GM12878 (cell line): Measurements from ENCODE around the gene LONP1. TPM values are rescaled to one million over a fixed set of nuclear protein-coding genes. Genes with fewer than 3 reads are reported as not detected.

Experiments
- CHD2 ChIP-seq: IDR thresholded peaks from 2 replicates; pipeline ENCODE4 v1.6.1; 2011; ENCODE audit warnings: low read depth, low read length, improper control_type of control experiment, borderline replicate concordance
- KDM1A ChIP-seq: fragments of 200-600 bp; sonication (generic); IDR thresholded peaks from 2 replicates; pipeline ENCODE4 v1.6.1; 2016; ENCODE audit warnings: borderline replicate concordance
- MTA2 ChIP-seq: fragments of 450-650 bp; IDR thresholded peaks from 2 replicates; pipeline ENCODE4 v1.6.1; 2016; ENCODE audit warnings: low read depth, mild to moderate bottlenecking, moderate library complexity
- NRF1 ChIP-seq: conservative IDR thresholded peaks from 2 replicates; pipeline ENCODE4 v1.6.1; 2011; ENCODE audit warnings: mild to moderate bottlenecking, low read depth, low read length, improper control_type of control experiment
- PAX5 ChIP-seq: IDR thresholded peaks from 2 replicates; pipeline ENCODE4 v1.6.1; 2011; ENCODE audit warnings: low read depth, low read length, borderline replicate concordance
- POU2F2 ChIP-seq: IDR thresholded peaks from 3 replicates; pipeline ENCODE4 v1.6.1; 2011; ENCODE audit warnings: low read depth, mild to moderate bottlenecking, low read length, borderline replicate concordance
- RCOR1 ChIP-seq: conservative IDR thresholded peaks from 2 replicates; pipeline ENCODE4 v1.6.1; 2012; ENCODE audit warnings: low read depth, low read length, improper control_type of control experiment
- SREBF1 ChIP-seq: IDR thresholded peaks from 2 replicates; pipeline ENCODE4 v1.6.1; 2012; ENCODE audit warnings: mild to moderate bottlenecking, low read length
- SRF ChIP-seq, 2 experiments: IDR thresholded peaks; 2 replicates each; pipeline ENCODE4 v1.6.1; 2011; ENCODE audit warnings: low read depth in 2 of 2, low read length in 2 of 2, mild to moderate bottlenecking in 1 of 2, moderate library complexity in 1 of 2
- STAT3 ChIP-seq: IDR thresholded peaks from 2 replicates; pipeline ENCODE4 v1.6.1; 2011; ENCODE audit warnings: low read depth, low read length, improper control_type of control experiment
- TAF1 ChIP-seq: IDR thresholded peaks from 2 replicates; pipeline ENCODE4 v1.6.1; 2011; ENCODE audit warnings: mild to moderate bottlenecking, low read depth, low read length, borderline replicate concordance
- TCF7 ChIP-seq: IDR thresholded peaks from 2 replicates; pipeline ENCODE4 v1.6.1; 2014; ENCODE audit warnings: antibody characterized with exemption, borderline replicate concordance
- YBX1 ChIP-seq: fragments of 450-650 bp; IDR thresholded peaks from 2 replicates; pipeline ENCODE4 v1.6.1; 2016; ENCODE audit warnings: antibody characterized with exemption
- polyA plus RNA-seq, 11 experiments: library from polyadenylated mRNA; depleted of rRNA in 4 of 11; unstranded in 6 of 11; stranded (reverse) in 5 of 11; fragments of >200 nt; fragmentation: Nextera tagmentation in 4 of 11; fragmentation: Illumina TruSeq in 1 of 11; extraction: Ambion mirVana in 4 of 11; extraction: Trizol in 1 of 11; gene quantifications; 1 replicate in 1 of 11; 2 replicates in 10 of 11; pipeline versions ENCODE4 v1.2.1 to v1.2.3, GENCODE V29; 2011 to 2016; ENCODE audit warnings: inconsistent platforms in 2 of 11, missing spikeins in 2 of 11, low read depth in 1 of 11
- total RNA-seq, 4 experiments: library from RNA; depleted of rRNA in 3 of 4; stranded (reverse); fragments of >200 nt in 3 of 4; fragmentation: Illumina TruSeq in 1 of 4; extraction: Trizol in 1 of 4; gene quantifications; 2 replicates each; pipeline versions ENCODE4 v1.2.1 to v1.2.3, GENCODE V29; 2013 to 2021
- TF ChIP-seq, protein P1 (sequence below): fragments of 450-650 bp; IDR thresholded peaks from 2 replicates; pipeline ENCODE4 v1.6.1; 2017; ENCODE audit warnings: borderline replicate concordance
- TF ChIP-seq, protein P2 (sequence below): fragments of 450-650 bp; IDR thresholded peaks from 2 replicates; pipeline ENCODE4 v1.6.1; 2017; ENCODE audit warnings: mild to moderate bottlenecking, moderate library complexity

The LONP1 gene
- total and polyA plus RNA-seq, 10 of the 15 experiments (the other 5 are each of a cell fraction or from before 2014, with no cell fraction given), result 0.61 to 136 (median 59.5) TPM

DNA sequence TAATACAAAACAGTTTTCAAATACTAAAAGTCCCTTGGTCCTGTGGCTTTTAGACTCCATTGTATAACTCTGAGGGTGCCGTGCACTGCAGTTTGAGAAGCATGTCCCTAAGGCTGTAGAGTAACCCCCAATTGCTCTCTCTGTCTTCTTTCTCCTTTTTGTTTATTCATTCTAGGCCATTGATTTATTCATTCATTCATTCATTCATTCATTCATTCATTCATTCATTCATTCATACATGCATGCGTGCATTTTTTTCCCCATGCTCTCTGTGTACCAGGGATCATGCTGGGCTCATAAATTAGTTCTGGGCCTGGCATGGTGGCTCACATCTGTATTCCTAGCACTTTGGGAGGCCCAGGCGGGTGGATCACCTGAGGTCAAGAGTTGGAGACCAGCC lies 45.3 kb upstream of the LONP1 start (continued):
- TF ChIP-seq, protein P1, sequence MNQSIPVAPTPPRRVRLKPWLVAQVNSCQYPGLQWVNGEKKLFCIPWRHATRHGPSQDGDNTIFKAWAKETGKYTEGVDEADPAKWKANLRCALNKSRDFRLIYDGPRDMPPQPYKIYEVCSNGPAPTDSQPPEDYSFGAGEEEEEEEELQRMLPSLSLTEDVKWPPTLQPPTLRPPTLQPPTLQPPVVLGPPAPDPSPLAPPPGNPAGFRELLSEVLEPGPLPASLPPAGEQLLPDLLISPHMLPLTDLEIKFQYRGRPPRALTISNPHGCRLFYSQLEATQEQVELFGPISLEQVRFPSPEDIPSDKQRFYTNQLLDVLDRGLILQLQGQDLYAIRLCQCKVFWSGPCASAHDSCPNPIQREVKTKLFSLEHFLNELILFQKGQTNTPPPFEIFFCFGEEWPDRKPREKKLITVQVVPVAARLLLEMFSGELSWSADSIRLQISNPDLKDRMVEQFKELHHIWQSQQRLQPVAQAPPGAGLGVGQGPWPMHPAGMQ, result no peak
- no peak for TF ChIP-seq SREBF1
- no peak for TF ChIP-seq YBX1
- no peak for TF ChIP-seq POU2F2
- no peak for TF ChIP-seq SRF (IDR thresholded peaks at IDR 0.05; ENCODE audit: low read depth in 2 of 2, low read length in 2 of 2)
- TF ChIP-seq CHD2, result no peak
- no peak for TF ChIP-seq NRF1
- no peak for TF ChIP-seq PAX5
- TF ChIP-seq TAF1, result no peak
- TF ChIP-seq KDM1A, result no peak
- TF ChIP-seq, protein P2, sequence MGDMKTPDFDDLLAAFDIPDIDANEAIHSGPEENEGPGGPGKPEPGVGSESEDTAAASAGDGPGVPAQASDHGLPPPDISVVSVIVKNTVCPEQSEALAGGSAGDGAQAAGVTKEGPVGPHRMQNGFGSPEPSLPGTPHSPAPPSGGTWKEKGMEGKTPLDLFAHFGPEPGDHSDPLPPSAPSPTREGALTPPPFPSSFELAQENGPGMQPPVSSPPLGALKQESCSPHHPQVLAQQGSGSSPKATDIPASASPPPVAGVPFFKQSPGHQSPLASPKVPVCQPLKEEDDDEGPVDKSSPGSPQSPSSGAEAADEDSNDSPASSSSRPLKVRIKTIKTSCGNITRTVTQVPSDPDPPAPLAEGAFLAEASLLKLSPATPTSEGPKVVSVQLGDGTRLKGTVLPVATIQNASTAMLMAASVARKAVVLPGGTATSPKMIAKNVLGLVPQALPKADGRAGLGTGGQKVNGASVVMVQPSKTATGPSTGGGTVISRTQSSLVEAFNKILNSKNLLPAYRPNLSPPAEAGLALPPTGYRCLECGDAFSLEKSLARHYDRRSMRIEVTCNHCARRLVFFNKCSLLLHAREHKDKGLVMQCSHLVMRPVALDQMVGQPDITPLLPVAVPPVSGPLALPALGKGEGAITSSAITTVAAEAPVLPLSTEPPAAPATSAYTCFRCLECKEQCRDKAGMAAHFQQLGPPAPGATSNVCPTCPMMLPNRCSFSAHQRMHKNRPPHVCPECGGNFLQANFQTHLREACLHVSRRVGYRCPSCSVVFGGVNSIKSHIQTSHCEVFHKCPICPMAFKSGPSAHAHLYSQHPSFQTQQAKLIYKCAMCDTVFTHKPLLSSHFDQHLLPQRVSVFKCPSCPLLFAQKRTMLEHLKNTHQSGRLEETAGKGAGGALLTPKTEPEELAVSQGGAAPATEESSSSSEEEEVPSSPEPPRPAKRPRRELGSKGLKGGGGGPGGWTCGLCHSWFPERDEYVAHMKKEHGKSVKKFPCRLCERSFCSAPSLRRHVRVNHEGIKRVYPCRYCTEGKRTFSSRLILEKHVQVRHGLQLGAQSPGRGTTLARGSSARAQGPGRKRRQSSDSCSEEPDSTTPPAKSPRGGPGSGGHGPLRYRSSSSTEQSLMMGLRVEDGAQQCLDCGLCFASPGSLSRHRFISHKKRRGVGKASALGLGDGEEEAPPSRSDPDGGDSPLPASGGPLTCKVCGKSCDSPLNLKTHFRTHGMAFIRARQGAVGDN, result no peak
- TF ChIP-seq MTA2, result no peak
- no peak for TF ChIP-seq RCOR1
- no peak for TF ChIP-seq TCF7
- TF ChIP-seq STAT3, result no peak
